ENCODE measurements around the gene TAC3. TPM values are rescaled to one million over a fixed set of nuclear protein-coding genes. Genes with fewer than 3 reads are reported as not detected.

Gene TAC3
- total RNA-seq, 6 experiments from 2014 or later, result not detected

DNA sequence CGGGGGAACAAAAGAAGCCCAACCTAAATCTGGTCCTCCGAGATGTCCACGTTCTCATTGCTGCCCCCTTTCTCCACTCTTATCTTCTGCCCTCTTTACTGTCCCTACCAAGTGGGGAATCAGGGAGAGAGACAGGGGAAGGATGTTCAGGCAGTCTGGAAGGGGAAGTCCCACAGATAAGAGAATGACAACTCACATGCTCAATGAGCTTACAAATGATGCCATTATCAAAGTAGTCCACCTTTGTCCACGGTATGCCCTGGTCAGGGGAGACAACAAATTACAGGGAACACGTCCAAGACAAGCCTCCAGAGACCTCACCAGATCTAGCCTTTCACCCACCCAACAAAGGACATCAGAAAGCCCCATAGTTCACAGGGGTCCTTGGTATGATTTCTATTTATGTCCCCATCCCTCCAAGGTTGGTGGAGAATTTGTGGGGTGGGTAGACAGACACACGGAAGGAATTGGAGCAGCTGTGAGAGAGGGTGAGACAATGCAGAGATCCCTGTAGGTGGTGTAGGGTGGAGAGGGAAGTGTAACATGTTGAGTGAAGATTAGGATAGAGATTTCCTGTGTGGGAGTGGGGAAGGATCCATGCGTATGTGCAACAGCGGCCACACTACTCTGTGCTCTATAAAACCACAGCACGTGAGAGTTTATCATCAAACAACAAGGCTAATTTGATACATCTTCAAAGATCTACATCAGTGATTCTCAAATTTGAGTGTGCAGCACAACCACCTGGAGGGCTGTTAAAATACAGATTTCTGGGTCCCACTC, 22.9 kb upstream of the TAC3 start:
- Histone ChIP-seq H3K4me3 (no peak overlapping the region), H3K36me3 (no peaks in the 10 kb centered on the region), H3K4me1 (no peaks in the 10 kb centered on the region), H3K27me3 (no peaks in the 10 kb centered on the region), H3K9me3 (no peaks in the 10 kb centered on the region), H3K27ac (no peak overlapping the region)
- intact Hi-C loops (cut with DNase I), result no loop called here
- DNase-seq (no peak), ATAC-seq (no peak)
- TF ChIP-seq, protein P1, sequence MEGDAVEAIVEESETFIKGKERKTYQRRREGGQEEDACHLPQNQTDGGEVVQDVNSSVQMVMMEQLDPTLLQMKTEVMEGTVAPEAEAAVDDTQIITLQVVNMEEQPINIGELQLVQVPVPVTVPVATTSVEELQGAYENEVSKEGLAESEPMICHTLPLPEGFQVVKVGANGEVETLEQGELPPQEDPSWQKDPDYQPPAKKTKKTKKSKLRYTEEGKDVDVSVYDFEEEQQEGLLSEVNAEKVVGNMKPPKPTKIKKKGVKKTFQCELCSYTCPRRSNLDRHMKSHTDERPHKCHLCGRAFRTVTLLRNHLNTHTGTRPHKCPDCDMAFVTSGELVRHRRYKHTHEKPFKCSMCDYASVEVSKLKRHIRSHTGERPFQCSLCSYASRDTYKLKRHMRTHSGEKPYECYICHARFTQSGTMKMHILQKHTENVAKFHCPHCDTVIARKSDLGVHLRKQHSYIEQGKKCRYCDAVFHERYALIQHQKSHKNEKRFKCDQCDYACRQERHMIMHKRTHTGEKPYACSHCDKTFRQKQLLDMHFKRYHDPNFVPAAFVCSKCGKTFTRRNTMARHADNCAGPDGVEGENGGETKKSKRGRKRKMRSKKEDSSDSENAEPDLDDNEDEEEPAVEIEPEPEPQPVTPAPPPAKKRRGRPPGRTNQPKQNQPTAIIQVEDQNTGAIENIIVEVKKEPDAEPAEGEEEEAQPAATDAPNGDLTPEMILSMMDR (IDR thresholded peaks at IDR 0.05), result no peak
- TF ChIP-seq POLR2A (IDR thresholded peaks at IDR 0.05), result no peak
- 61% methylated on average over 9 of the region's 9 CpGs for WGBS (ENCODE audit: insufficient coverage, low coverage, low lambda C conversion rate, missing lambda C conversion rate)

DNA sequence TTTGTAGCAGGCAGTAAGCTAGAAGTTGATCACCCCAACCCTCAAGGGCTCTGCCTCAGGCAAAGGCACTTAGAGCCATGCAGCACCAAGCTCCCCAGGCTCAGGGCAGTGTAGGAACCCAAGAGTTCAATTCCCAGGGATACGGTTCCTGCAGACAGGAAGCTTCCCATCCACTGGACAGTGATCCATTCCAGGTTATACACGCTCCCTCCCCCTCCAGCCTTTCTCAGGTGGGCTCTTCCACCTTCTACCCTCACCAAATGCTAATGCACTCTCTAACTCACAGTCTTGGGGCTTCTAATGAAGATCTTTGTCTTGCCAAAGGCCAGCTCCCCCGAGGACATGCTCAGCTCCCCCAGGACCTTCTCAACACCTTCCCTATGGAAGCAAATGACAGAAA, 20.9 kb upstream of the TAC3 start:
- intact Hi-C loops (cut with DNase I), result no loop called here
- Histone ChIP-seq H3K4me3 (no peak overlapping the region), H3K36me3 (no peaks in the 10 kb centered on the region), H3K9me3 (no peaks in the 10 kb centered on the region), H3K4me1 (no peaks in the 10 kb centered on the region), H3K27ac (no peak overlapping the region), H3K27me3 (no peaks in the 10 kb centered on the region)
- ATAC-seq (no peak), DNase-seq (no peak)
- TF ChIP-seq POLR2A (IDR thresholded peaks at IDR 0.05), result no peak
- TF ChIP-seq, protein P1 (IDR thresholded peaks at IDR 0.05), result no peak
- WGBS (ENCODE audit: insufficient coverage, low coverage, low lambda C conversion rate, missing lambda C conversion rate), result 44% methylated on average over 1 of the region's 3 CpGs

DNA sequence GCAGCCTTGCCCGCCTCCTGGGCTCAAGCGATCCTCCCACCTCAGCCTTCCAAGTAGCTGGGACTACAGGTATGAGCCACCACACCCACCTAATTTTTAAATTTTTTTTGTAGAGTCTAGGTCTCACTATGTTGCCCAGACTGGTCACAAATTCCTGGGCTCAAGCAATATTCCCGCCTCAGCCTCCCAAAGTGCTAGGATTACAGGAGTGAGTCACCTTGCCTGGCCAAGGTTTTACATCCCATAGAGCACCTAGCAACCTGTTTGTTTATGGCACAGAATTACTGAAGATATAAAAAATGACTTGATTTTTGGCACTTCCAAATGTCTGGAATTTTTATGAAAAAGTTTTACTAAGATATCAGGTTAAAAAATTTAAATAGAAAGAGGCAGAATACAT, 17.1 kb upstream of the TAC3 start:
- intact Hi-C loops (cut with DNase I), result no loop called here
- Histone ChIP-seq H3K4me1 (no peaks in the 10 kb centered on the region), H3K27me3 (no peaks in the 10 kb centered on the region), H3K4me3 (no peak overlapping the region), H3K36me3 (no peaks in the 10 kb centered on the region), H3K9me3 (no peaks in the 10 kb centered on the region), H3K27ac (no peak overlapping the region)
- TF ChIP-seq, protein P1 (IDR thresholded peaks at IDR 0.05), result no peak
- no peak for TF ChIP-seq POLR2A (IDR thresholded peaks at IDR 0.05)
- DNase-seq (no peak), ATAC-seq (no peak)
- WGBS (ENCODE audit: insufficient coverage, low coverage, low lambda C conversion rate, missing lambda C conversion rate), result 91% methylated on average over 3 of the region's 3 CpGs

DNA sequence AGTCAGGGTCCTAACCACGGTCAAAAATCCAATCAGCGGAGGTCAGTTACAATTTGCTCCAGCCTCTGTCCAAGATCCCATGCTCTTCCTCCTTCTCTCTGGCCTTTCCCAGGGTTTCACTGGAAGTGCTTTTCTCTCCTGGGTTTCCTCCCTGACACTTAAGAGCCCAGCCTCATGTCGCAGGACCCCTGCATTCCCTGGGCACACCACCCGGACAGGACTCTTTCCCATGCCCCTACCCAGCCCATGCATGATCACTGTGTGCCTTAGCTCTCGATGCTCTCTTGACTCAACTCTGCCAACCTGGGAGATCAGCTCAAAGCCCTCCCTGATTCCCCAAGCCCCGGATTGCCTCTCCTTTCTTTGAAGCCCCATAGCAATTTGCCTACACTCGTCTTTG, 15.5 kb upstream of the TAC3 start:
- no peak for ATAC-seq
- DNase-seq, result no peak
- TF ChIP-seq, protein P1 (IDR thresholded peaks at IDR 0.05), result no peak
- TF ChIP-seq POLR2A (IDR thresholded peaks at IDR 0.05), result no peak
- intact Hi-C loops (cut with DNase I), result no loop called here
- Histone ChIP-seq H3K27ac (no peak overlapping the region), H3K9me3 (no peaks in the 10 kb centered on the region), H3K4me1 (no peaks in the 10 kb centered on the region), H3K4me3 (no peak overlapping the region), H3K27me3 (no peaks in the 10 kb centered on the region), H3K36me3 (no peaks in the 10 kb centered on the region)
- WGBS (ENCODE audit: insufficient coverage, low coverage, low lambda C conversion rate, missing lambda C conversion rate), result 83% methylated on average over 6 of the region's 7 CpGs

Measured in right lobe of liver (tissue), 6 donors.